Activated T-cell treated with anti-CD3 and anti-CD28 coated beads, Interleukin-2, amount 50 U/mL, for 4 hours (primary cell): ENCODE measurements around the gene HOXC6. TPM values are rescaled to one million over a fixed set of nuclear protein-coding genes. Genes with fewer than 3 reads are reported as not detected.
"Not testable (repeated sequence)": the region's sequence is repeated elsewhere in the genome, so short reads cannot be mapped to it uniquely, and the experiment has no call there.

ENCODE experiments used
- ATAC-seq, 2 donors: fragments of 200-7000 bp; cut with Tn5 transposase; one replicate each; pipeline ENCODE4 v1.10.0; 2021
- DNase-seq: peaks from one replicate; pipeline ENCODE4 v3.0.0-alpha.2; 2020
- H3K27me3 Mint-ChIP-seq: one replicate; pipeline ENCODE4 v1.8.0; 2021; ENCODE audit warnings: low read depth, mixed read lengths
- H3K36me3 Mint-ChIP-seq: one replicate; pipeline ENCODE4 v1.8.0; 2022; ENCODE audit warnings: mixed read lengths; ENCODE audit not compliant: insufficient read depth
- H3K4me1 Mint-ChIP-seq: one replicate; pipeline ENCODE4 v1.8.0; 2021; ENCODE audit warnings: low read depth, mixed read lengths
- H3K4me3 Mint-ChIP-seq: one replicate; pipeline ENCODE4 v1.8.0; 2021; ENCODE audit warnings: mild to moderate bottlenecking, moderate library complexity, mixed read lengths
- H3K9me3 Mint-ChIP-seq: one replicate; pipeline ENCODE4 v1.8.0; 2021; ENCODE audit warnings: mixed read lengths
- total RNA-seq, 3 donors: library from RNA; stranded (reverse); gene quantifications; one replicate each; pipeline ENCODE4 v1.2.1, GENCODE V29; 2021

HOXC6 gene
- total RNA-seq, 3 donors from 2014 or later = not detected

DNA sequence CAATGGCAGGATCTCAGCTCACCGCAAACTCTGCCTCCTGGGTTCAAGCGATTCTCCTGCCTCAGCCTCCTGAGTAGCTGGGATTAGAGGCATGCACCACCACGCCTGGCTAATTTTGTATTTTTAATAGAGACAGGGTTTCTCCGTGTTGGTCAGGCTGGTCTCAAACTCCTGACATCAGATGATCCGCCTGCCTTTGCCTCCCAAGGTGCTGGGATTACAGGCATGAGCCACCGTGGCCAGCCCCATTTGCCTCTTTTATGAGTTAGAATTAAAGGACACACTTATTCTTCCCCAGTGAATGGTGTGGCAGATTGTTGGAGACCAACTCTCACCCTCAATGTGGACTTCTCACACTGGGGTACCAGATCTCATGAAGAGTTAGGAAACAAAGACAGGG lies 13.8 kb downstream of the HOXC6 start:
- DNase-seq, H3K4me3 Mint-ChIP-seq, H3K36me3 Mint-ChIP-seq, ATAC-seq, H3K9me3 Mint-ChIP-seq, H3K4me1 Mint-ChIP-seq: not testable (repeated sequence)
- peaks cover 91% of the 10 kb centered on the region for H3K27me3 Mint-ChIP-seq

GRCh38 chr12:54042970-54043853 lies 15.0 kb downstream of the HOXC6 start:
- H3K36me3 Mint-ChIP-seq = no peaks in the 10 kb centered on the region
- no peak for ATAC-seq
- H3K27me3 Mint-ChIP-seq = peaks cover 92% of the 10 kb centered on the region
- H3K9me3 Mint-ChIP-seq = no peaks in the 10 kb centered on the region
- DNase-seq = no peak
- peaks cover 9% of the 10 kb centered on the region for H3K4me1 Mint-ChIP-seq
- H3K4me3 Mint-ChIP-seq = no peak overlapping the region

DNA sequence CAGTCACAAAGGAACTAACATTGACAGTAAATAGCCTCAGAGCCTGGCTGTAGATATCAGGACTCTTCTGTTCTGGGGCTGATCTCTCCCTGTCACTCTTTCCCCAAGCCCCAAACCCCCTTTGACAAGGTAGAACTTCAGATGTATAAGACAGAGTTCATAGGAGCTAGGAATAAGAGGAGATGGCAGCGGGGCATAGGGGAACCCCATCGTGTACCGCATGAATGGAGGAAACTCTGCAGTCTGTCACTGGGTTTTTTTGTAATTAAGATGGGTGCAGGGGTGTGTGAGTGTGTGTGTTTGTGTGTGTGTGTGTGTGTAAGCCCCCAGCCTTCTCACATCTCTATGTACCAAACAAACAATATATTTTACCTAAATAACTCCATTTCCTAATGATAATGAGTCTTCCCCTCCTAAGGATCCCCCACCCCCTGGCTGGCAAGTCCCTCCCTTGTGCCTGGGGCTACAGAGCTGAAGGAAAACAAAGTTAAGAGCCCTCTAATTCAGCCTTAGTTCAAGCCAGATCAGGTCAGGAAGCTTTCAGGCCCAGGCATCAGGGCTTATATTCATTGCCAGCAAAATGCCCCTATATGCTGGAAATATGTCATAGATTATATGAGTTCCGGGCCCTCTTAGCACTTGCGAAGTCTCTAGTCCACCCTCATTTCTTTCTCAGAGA lies 16.3 kb downstream of the HOXC6 start:
- Mint-ChIP-seq H3K36me3 (no peaks in the 10 kb centered on the region), H3K9me3 (no peaks in the 10 kb centered on the region), H3K4me1 (peaks cover 9% of the 10 kb centered on the region), H3K27me3 (peaks cover 92% of the 10 kb centered on the region), H3K4me3 (no peak overlapping the region)
- ATAC-seq (no peak), DNase-seq (no peak)

DNA sequence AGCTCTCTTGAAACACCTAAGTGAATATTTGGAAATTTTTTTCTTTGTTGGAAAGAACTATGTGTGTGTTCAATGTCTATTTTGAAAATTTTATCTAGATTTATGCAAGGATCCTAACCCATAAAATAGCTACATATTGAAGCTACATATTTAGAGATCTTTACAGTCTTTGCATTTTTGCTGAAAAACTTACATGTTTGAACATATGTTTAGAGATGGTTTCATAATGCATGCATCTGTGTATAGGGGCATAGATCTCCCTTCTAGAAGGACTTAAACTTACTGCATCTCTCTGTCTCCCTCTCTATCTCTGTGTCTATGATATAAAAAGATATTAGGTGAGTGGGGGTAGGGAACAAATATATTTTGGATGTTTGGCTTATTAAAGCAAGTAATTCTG lies 17.2 kb downstream of the HOXC6 start:
- no peak for DNase-seq
- ATAC-seq = no peak
- no peak overlapping the region for H3K4me3 Mint-ChIP-seq
- H3K36me3 Mint-ChIP-seq = no peaks in the 10 kb centered on the region
- H3K9me3 Mint-ChIP-seq = no peaks in the 10 kb centered on the region
- H3K4me1 Mint-ChIP-seq = peaks cover 15% of the 10 kb centered on the region
- peaks cover 92% of the 10 kb centered on the region for H3K27me3 Mint-ChIP-seq

DNA sequence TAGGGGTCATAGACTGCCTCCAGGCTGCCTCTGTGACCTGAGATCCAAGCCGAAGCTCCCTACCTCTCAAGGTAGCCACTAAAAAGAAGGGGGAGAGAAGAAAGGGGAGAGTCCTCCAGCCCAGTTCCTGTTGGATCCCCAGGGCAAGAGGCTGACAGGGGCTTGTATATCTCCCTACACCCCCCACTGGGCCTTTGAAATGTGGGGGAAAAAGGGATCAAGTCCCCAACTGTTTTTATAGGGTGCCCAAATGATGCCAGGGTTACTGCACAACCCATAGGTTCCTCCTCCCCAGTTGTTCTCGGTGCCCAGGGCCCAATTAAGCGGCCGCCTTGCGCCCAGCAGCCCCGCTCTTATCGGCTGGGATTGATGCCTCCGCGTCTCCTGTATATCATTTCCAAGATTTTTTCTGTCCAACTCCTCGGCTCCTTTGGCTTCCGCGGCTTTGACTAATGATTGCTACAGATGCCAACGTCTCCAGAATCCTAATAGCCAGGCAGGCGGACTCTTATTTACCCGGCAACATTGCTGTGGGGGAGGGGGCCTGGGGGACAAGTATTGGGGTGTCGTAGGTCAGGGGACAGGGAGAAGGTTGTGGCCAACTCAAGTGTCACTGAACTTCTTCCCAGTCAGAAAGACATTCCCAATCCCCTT lies 17.8 kb downstream of the HOXC6 start:
- DNase-seq (no peak), ATAC-seq (no peak)
- Mint-ChIP-seq H3K36me3 (no peaks in the 10 kb centered on the region), H3K4me3 (no peak overlapping the region), H3K9me3 (no peaks in the 10 kb centered on the region), H3K4me1 (peaks cover 16% of the 10 kb centered on the region), H3K27me3 (peaks cover 94% of the 10 kb centered on the region)

DNA sequence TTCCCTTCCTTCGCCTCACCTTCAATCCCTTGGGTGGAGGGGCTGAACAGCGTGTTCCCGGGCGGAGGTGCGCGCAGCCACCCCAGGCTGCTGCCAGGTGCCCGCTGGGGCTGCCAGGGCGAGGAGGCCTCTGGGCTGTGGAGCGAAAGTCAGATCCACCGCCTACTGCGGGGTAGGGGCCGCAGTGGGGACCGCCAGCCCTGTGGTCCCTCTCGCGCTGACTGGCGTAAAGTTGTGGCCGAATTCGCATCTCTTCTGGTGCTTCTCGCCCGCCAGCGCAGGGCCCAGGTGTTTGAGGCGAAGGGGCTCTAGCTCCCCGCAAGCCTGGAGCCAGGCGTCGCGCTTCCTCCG lies 18.5 kb downstream of the HOXC6 start:
- ATAC-seq = peak in 1 of 2 donors; percentile 25
- DNase-seq = no peak
- H3K9me3 Mint-ChIP-seq = no peaks in the 10 kb centered on the region
- H3K4me1 Mint-ChIP-seq = peaks cover 17% of the 10 kb centered on the region
- peak overlapping the region; percentile 16 for H3K4me3 Mint-ChIP-seq
- no peaks in the 10 kb centered on the region for H3K36me3 Mint-ChIP-seq
- peaks cover 95% of the 10 kb centered on the region for H3K27me3 Mint-ChIP-seq

DNA sequence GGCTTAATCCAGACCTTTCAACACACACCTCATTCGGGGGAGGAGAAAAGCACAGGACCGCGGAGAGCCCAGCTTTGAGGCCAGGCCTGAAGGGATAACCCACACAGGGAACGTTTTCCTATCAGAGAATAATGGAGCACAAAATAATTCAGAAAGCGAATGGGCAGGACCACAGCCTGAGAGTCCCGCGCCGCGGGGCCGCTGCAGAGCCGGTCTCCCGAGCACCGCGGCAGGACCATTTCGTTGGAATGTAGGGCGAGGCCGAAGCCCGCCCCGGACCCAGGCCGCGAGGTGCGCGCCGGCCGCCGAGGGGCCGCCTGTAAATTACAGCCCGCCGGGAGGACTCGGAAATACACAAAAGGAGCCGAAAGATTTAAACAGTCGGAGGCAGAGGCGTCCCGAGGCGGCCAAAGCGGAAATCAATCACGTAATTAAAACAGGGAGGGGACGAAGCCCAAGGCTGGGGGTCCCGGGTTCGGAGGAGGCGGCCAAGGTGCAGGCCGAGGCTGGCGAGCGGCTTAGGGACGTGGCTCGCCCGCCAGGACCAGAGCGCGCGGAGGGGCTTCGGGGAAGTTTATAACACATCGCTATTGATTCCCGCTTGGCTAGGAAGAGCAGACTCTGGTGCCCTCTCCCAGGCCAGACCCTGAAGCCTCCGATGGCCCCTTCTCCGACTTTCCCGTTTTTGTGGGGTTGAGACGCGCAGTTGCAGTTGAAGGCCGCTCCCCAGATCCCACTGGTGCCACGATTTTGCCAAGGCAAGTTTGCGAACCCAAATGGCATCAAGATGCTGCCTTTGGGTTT lies 19.1 kb downstream of the HOXC6 start:
- Mint-ChIP-seq H3K27me3 (peaks cover 95% of the 10 kb centered on the region), H3K36me3 (no peaks in the 10 kb centered on the region), H3K4me3 (peak overlapping the region; percentile 16), H3K4me1 (peaks cover 22% of the 10 kb centered on the region), H3K9me3 (no peaks in the 10 kb centered on the region)
- ATAC-seq (no peak), DNase-seq (no peak)

GRCh38 chr12:54047964-54048303 lies 19.7 kb downstream of the HOXC6 start:
- Mint-ChIP-seq H3K27me3 (peaks cover 95% of the 10 kb centered on the region), H3K9me3 (no peaks in the 10 kb centered on the region), H3K36me3 (no peaks in the 10 kb centered on the region), H3K4me3 (no peak overlapping the region), H3K4me1 (peaks cover 28% of the 10 kb centered on the region)
- no peak for DNase-seq
- ATAC-seq = no peak

- Mint-ChIP-seq H3K9me3 (no peaks in the 10 kb centered on the region), H3K4me1 (peaks cover 33% of the 10 kb centered on the region), H3K36me3 (no peaks in the 10 kb centered on the region), H3K4me3 (no peak overlapping the region), H3K27me3 (peaks cover 92% of the 10 kb centered on the region)
- DNase-seq (no peak), ATAC-seq (no peak)
Measured at GRCh38 chr12:54048406-54049093, 20.3 kb downstream of the HOXC6 start.

GRCh38 chr12:54049108-54049507 lies 20.9 kb downstream of the HOXC6 start:
- Mint-ChIP-seq H3K9me3 (no peaks in the 10 kb centered on the region), H3K4me3 (no peak overlapping the region), H3K36me3 (no peaks in the 10 kb centered on the region), H3K27me3 (peaks cover 92% of the 10 kb centered on the region), H3K4me1 (peaks cover 35% of the 10 kb centered on the region)
- ATAC-seq (no peak), DNase-seq (no peak)

DNA sequence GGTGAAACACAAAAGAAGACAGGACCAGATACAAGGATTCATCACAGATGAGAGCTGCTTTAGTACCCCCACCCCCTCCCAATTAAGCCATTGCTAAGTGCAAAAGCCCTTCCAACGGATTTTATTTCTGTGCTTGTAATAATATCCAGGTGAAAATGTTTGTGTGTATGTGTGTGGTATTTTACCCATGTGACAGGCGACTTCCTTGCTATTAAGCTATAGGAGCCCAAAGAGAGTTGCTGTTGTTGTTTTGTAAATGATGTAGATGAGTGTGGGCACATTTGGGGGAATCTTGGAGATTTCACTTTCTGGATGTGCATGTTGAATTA lies 22.2 kb downstream of the HOXC6 start:
- Mint-ChIP-seq H3K4me3 (no peak overlapping the region), H3K36me3 (no peaks in the 10 kb centered on the region), H3K4me1 (peaks cover 38% of the 10 kb centered on the region), H3K9me3 (no peaks in the 10 kb centered on the region), H3K27me3 (peaks cover 86% of the 10 kb centered on the region)
- no peak for DNase-seq
- ATAC-seq = no peak

GRCh38 chr12:54051026-54051842 lies 23.0 kb downstream of the HOXC6 start:
- Mint-ChIP-seq H3K4me1 (peaks cover 38% of the 10 kb centered on the region), H3K36me3 (no peaks in the 10 kb centered on the region), H3K9me3 (no peaks in the 10 kb centered on the region), H3K27me3 (peaks cover 83% of the 10 kb centered on the region), H3K4me3 (no peak overlapping the region)
- no peak for DNase-seq
- no peak for ATAC-seq

DNA sequence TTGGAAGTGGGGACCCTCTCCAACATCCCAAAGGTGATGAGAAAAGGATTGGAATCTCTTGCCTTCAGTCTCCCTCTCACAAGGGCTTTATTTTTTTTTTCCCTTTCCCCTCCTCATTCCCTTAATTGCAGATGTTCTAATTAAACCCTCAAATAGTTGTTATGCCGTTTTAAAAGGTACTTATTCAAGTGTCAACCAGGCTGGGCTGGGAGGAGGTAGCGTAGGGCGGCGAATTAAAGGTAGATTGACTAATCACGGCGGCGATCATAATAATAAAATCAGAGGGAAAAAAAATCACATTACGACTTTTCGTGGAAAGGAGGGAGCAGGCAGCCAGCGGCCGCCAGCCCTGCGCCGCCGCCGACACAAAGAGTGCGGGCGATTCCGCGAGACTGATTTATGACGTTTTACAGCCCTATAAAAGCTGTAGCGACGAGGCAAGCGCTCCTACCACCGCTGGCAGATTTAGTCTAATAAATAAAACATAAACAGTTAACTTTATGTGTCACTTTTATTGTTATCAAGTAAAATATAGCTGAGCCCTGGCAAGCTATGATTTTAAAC lies 23.7 kb downstream of the HOXC6 start:
- Mint-ChIP-seq H3K4me1 (peaks cover 37% of the 10 kb centered on the region), H3K27me3 (peaks cover 78% of the 10 kb centered on the region), H3K4me3 (no peak overlapping the region), H3K9me3 (no peaks in the 10 kb centered on the region), H3K36me3 (no peaks in the 10 kb centered on the region)
- no peak for DNase-seq
- no peak for ATAC-seq
